Activated B cell treated with CpG ODN at 0.5 μM for 24 hours (primary cell): ENCODE measurements around the gene ADAM29. TPM values are rescaled to one million over a fixed set of nuclear protein-coding genes. Genes with fewer than 3 reads are reported as not detected.
"Not testable (repeated sequence)": the region's sequence is repeated elsewhere in the genome, so short reads cannot be mapped to it uniquely, and the experiment has no call there.

Source experiments
- ATAC-seq: fragments of 200-7000 bp; cut with Tn5 transposase; one replicate; pipeline ENCODE4 v1.10.0; 2021; ENCODE audit warnings: low read depth, mild to moderate bottlenecking, moderate library complexity
- CTCF ChIA-PET: fragments of 350-600 bp; sonication (Branson Sonifier 250); formaldehyde crosslinking; loops from one replicate; lab custom pipeline; 2021; ENCODE audit warnings: antibody characterized with exemption; lab: Charles Lee
- POLR2A ChIA-PET: fragments of 350-600 bp; sonication (Branson Sonifier 250); formaldehyde crosslinking; loops from one replicate; lab custom pipeline; 2021; ENCODE audit warnings: antibody characterized with exemption; lab: Charles Lee
- DNase-seq: peaks from one replicate; pipeline ENCODE4 v3.0.0; 2022
- H3K27ac Mint-ChIP-seq: one replicate; pipeline ENCODE4 v1.8.0; 2020; ENCODE audit warnings: mixed read lengths
- H3K27me3 Mint-ChIP-seq: one replicate; pipeline ENCODE4 v1.8.0; 2021; ENCODE audit warnings: mixed read lengths
- H3K36me3 Mint-ChIP-seq: one replicate; pipeline ENCODE4 v1.8.0; 2021; ENCODE audit warnings: low read depth, mixed read lengths
- H3K4me1 Mint-ChIP-seq: one replicate; pipeline ENCODE4 v1.8.0; 2021; ENCODE audit warnings: mixed read lengths
- H3K4me3 Mint-ChIP-seq: one replicate; pipeline ENCODE4 v1.8.0; 2020; ENCODE audit warnings: mild to moderate bottlenecking, mixed read lengths
- H3K9me3 Mint-ChIP-seq: one replicate; pipeline ENCODE4 v1.8.0; 2020; ENCODE audit warnings: mixed read lengths
- CTCF ChIP-seq: fragments of 200-600 bp; IDR thresholded peaks from one replicate; pipeline ENCODE4 v1.8.0; 2022; ENCODE audit warnings: antibody characterized with exemption, mild to moderate bottlenecking
- intact Hi-C: fragments of 100-400 bp; cut with micrococcal nuclease; formaldehyde crosslinking; loops from one replicate; pipeline ENCODE4 v1.15.1; 2024
- total RNA-seq: library from RNA; stranded (reverse); gene quantifications from 2 replicates; pipeline ENCODE4 v1.2.3, GENCODE V29; 2022

The ADAM29 gene
- not detected in 2 replicates for total RNA-seq

GRCh38 chr4:174918058-174918457, at the start of gene ADAM29:
Gene ADAM29, plus strand, starts transcription at chr4:174918358. Its CDS starts 57,168 bp downstream, at chr4:174975526.
- intact Hi-C loops, result no loop called here
- no peaks in the 10 kb centered on the region for H3K36me3 Mint-ChIP-seq
- H3K27ac Mint-ChIP-seq, result no peak within 1 kb of the TSS
- TF ChIP-seq CTCF, result no peak
- no peak within 1 kb of the TSS for H3K4me3 Mint-ChIP-seq
- peaks cover 3% of the 10 kb centered on the region for H3K9me3 Mint-ChIP-seq
- ChIA-PET CTCF (no interaction called here), POLR2A (no interaction called here)
- no peak for ATAC-seq
- DNase-seq, result no peak
- H3K27me3 Mint-ChIP-seq, result no peaks in the 10 kb centered on the region
- no peaks in the 10 kb centered on the region for H3K4me1 Mint-ChIP-seq

GRCh38 chr4:174869339-174869738, 48.8 kb upstream of the ADAM29 start:
- Mint-ChIP-seq H3K27me3 (no peaks in the 10 kb centered on the region), H3K4me1 (peaks cover 2% of the 10 kb centered on the region), H3K9me3 (peaks cover 6% of the 10 kb centered on the region), H3K36me3 (no peaks in the 10 kb centered on the region), H3K27ac (no peak overlapping the region), H3K4me3 (no peak overlapping the region)
- no peak for TF ChIP-seq CTCF
- DNase-seq (no peak), ATAC-seq (no peak)
- POLR2A ChIA-PET, result no interaction called here
- CTCF ChIA-PET, result no interaction called here
- intact Hi-C loops, result no loop called here

- Mint-ChIP-seq H3K27me3 (no peaks in the 10 kb centered on the region), H3K27ac (no peak overlapping the region), H3K4me1 (peaks cover 7% of the 10 kb centered on the region), H3K9me3 (peaks cover 3% of the 10 kb centered on the region), H3K36me3 (no peaks in the 10 kb centered on the region), H3K4me3 (no peak overlapping the region)
- ATAC-seq, result no peak
- intact Hi-C loops, result no loop called here
- TF ChIP-seq CTCF, result no peak
- no peak for DNase-seq
- CTCF ChIA-PET, result no interaction called here
- POLR2A ChIA-PET, result no interaction called here
Measured at GRCh38 chr4:174870311-174870710, 47.8 kb upstream of the ADAM29 start.

GRCh38 chr4:174871407-174871806, 46.8 kb upstream of the ADAM29 start:
- intact Hi-C loops, result no loop called here
- ChIA-PET POLR2A (no interaction called here), CTCF (no interaction called here)
- ATAC-seq (no peak), DNase-seq (no peak)
- peak overlapping the region; percentile 4 for H3K27ac Mint-ChIP-seq
- H3K4me3 Mint-ChIP-seq, result no peak overlapping the region
- TF ChIP-seq CTCF, result no peak
- no peaks in the 10 kb centered on the region for H3K36me3 Mint-ChIP-seq
- H3K9me3 Mint-ChIP-seq, result no peaks in the 10 kb centered on the region
- peaks cover 7% of the 10 kb centered on the region for H3K4me1 Mint-ChIP-seq
- H3K27me3 Mint-ChIP-seq, result no peaks in the 10 kb centered on the region

- CTCF ChIA-PET, POLR2A ChIA-PET: not testable (repeated sequence)
Measured at GRCh38 chr4:174873146-174873545, 45.0 kb upstream of the ADAM29 start.

GRCh38 chr4:174873931-174874330, 44.2 kb upstream of the ADAM29 start:
- ChIA-PET CTCF (no interaction called here), POLR2A (no interaction called here)
- Mint-ChIP-seq H3K4me1 (peaks cover 7% of the 10 kb centered on the region), H3K36me3 (no peaks in the 10 kb centered on the region), H3K27me3 (no peaks in the 10 kb centered on the region), H3K4me3 (no peak overlapping the region), H3K9me3 (no peaks in the 10 kb centered on the region), H3K27ac (no peak overlapping the region)
- intact Hi-C loops, result loop anchor here (2.0 kb wide), 1 partner anchor 55 kb away; no protein-coding TSS in a partner anchor
- TF ChIP-seq CTCF, result no peak
- DNase-seq (no peak), ATAC-seq (no peak)

More at GRCh38 chr4:174873146-174873545, 45.0 kb upstream of the ADAM29 start:
- H3K9me3 Mint-ChIP-seq, DNase-seq, H3K4me3 Mint-ChIP-seq, H3K4me1 Mint-ChIP-seq, H3K27ac Mint-ChIP-seq, H3K27me3 Mint-ChIP-seq, H3K36me3 Mint-ChIP-seq, ATAC-seq, intact Hi-C loops: not testable (repeated sequence)
